Panc1 (cell line): Measurements from ENCODE around the gene DCXR. TPM values are rescaled to one million over a fixed set of nuclear protein-coding genes. Genes with fewer than 3 reads are reported as not detected.

ENCODE experiments used
- ATAC-seq: fragments of 200-7000 bp; cut with Tn5 transposase; 2 replicates; pipeline ENCODE4 v1.9.1; 2020; ENCODE audit warnings: mild to moderate bottlenecking, moderate library complexity
- BruUV-seq: library from RNA; stranded (reverse); fragments of 400-500 nt; replicated peaks from 2 replicates; lab custom pipeline; 2021; lab: Mats Ljungman, UMichigan
- CTCF ChIA-PET: fragments of 300-600 bp; sonication (Branson Sonifier 250); formaldehyde crosslinking; loops from one replicate; lab custom pipeline; 2022; ENCODE audit warnings: antibody characterized with exemption; lab: Charles Lee
- POLR2A ChIA-PET: fragments of 300-600 bp; sonication (Branson Sonifier 250); formaldehyde crosslinking; loops from one replicate; lab custom pipeline; 2022; ENCODE audit warnings: antibody characterized with exemption; lab: Charles Lee
- DNase-seq: peaks from one replicate; pipeline ENCODE4 v3.0.0-alpha.2; 2010; ENCODE audit warnings: low read depth, low spot score
- H3K27ac ChIP-seq: 2 replicates; pipeline ENCODE4 v1.5.1; 2011; ENCODE audit warnings: mild to moderate bottlenecking, low read length, inconsistent platforms
- H3K27me3 ChIP-seq: fragments of 200-500 bp; sonication (Bioruptor generic); 2 replicates; pipeline ENCODE4 v1.6.0; 2014; ENCODE audit warnings: low read length, inconsistent platforms; ENCODE audit not compliant: control insufficient read depth, insufficient read depth
- H3K36me3 ChIP-seq: fragments of 200-500 bp; sonication (Bioruptor generic); 2 replicates; pipeline ENCODE4 v1.5.1; 2014; ENCODE audit warnings: inconsistent platforms, mild to moderate bottlenecking, low read length, moderate library complexity; ENCODE audit not compliant: control insufficient read depth, insufficient read depth
- H3K4me1 ChIP-seq: 2 replicates; pipeline ENCODE4 v1.5.1; 2011; ENCODE audit warnings: inconsistent platforms, mild to moderate bottlenecking, low read length, moderate library complexity; ENCODE audit not compliant: control insufficient read depth, insufficient read depth
- H3K4me3 ChIP-seq, 2 experiments: 2 replicates each; pipeline ENCODE4 v1.5.1; 2011 to 2012; ENCODE audit warnings: low read depth in 2 of 2, low read length in 2 of 2, mild to moderate bottlenecking in 2 of 2, inconsistent platforms in 1 of 2, moderate library complexity in 1 of 2
- H3K9me3 ChIP-seq: fragments of 200-500 bp; sonication (Bioruptor generic); 2 replicates; pipeline ENCODE4 v1.5.1; 2014; ENCODE audit warnings: low read depth, mild to moderate bottlenecking, inconsistent platforms, low read length, moderate library complexity; ENCODE audit not compliant: control insufficient read depth, insufficient read depth
- POLR2AphosphoS5 ChIP-seq: IDR thresholded peaks from 2 replicates; pipeline ENCODE4 v1.6.1; 2012; ENCODE audit warnings: mild to moderate bottlenecking, low read depth, low read length, moderate library complexity
- SIN3A ChIP-seq: IDR thresholded peaks from 2 replicates; pipeline ENCODE4 v1.6.1; 2012; ENCODE audit warnings: low read depth, mild to moderate bottlenecking, low read length, moderate library complexity, borderline replicate concordance; ENCODE audit not compliant: insufficient read depth
- TCF7L2 ChIP-seq: IDR thresholded peaks from 2 replicates; pipeline ENCODE4 v1.6.1; 2011; ENCODE audit warnings: mild to moderate bottlenecking, low read depth, low read length, inconsistent platforms
- in situ Hi-C: cut with HindIII; loops from 2 replicates; pipeline ENCODE4 v1.10.0; 2016; ENCODE audit warnings: low sequenced_read_pairs, low pct_unique_long_range_greater_than_20kb
- intact Hi-C: fragments of 100-400 bp; cut with micrococcal nuclease; formaldehyde crosslinking; loops from one replicate; pipeline ENCODE4 v1.10.0; 2022; ENCODE audit not compliant: unreplicated experiment
- total RNA-seq: library from RNA; stranded (reverse); gene quantifications from one replicate; pipeline ENCODE4 v1.2.1, GENCODE V29; 2021; ENCODE audit not compliant: unreplicated experiment
- TF ChIP-seq, protein P1 (sequence below), 2 experiments: IDR thresholded peaks; 2 replicates each; pipeline ENCODE4 v1.6.1; 2011 to 2012; ENCODE audit warnings: low read depth in 2 of 2, control low read depth in 1 of 2, low read length in 1 of 2, mild to moderate bottlenecking in 1 of 2, moderate library complexity in 1 of 2; ENCODE audit not compliant: insufficient read depth in 1 of 2
- TF ChIP-seq, protein P2 (sequence below): fragments of 450-650 bp; IDR thresholded peaks from 2 replicates; pipeline ENCODE4 v1.5.1; 2017; ENCODE audit warnings: mild to moderate bottlenecking

DCXR gene
- total RNA-seq, 1 experiment from 2014 or later = 128 TPM

DNA sequence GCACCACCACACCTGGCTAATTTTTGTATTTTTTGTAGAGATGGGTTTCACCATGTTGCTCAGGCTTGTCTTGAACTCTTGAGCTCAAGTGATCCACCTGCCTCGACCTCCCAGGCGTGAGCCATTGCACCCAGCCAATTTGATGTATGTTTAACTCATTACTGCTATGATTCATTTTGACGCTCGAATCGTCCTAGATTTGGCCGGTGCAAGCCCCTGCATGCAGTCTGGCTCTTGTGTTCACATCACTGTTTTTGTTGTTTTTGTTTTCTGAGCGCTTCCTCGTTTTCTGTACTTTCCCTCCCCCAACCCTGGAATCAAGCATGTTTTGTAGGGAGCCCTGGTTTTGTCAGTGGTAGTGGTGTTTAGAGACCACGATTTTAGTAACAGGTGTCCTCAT lies 35.9 kb upstream of the DCXR start:
- DNase-seq (no peak), ATAC-seq (no peak)
- Histone ChIP-seq H3K36me3 (no peaks in the 10 kb centered on the region; the same call in 1 of the 2 replicates), H3K27ac (no peak overlapping the region), H3K9me3 (no peaks in the 10 kb centered on the region), H3K27me3 (no peaks in the 10 kb centered on the region), H3K4me3 (no peak overlapping the region), H3K4me1 (peaks cover 17% of the 10 kb centered on the region)
- ChIA-PET CTCF (no interaction called here), POLR2A (interaction anchor here (0.6 to 0.7 kb wide), 2 partner anchors 21 to 33 kb away, joined by 4 to 21 read pairs; no protein-coding TSS in a partner anchor)
- no TSS peak for BruUV-seq
- in situ Hi-C loops = no loop called here
- intact Hi-C loops = no loop called here
- TF ChIP-seq, protein P1, sequence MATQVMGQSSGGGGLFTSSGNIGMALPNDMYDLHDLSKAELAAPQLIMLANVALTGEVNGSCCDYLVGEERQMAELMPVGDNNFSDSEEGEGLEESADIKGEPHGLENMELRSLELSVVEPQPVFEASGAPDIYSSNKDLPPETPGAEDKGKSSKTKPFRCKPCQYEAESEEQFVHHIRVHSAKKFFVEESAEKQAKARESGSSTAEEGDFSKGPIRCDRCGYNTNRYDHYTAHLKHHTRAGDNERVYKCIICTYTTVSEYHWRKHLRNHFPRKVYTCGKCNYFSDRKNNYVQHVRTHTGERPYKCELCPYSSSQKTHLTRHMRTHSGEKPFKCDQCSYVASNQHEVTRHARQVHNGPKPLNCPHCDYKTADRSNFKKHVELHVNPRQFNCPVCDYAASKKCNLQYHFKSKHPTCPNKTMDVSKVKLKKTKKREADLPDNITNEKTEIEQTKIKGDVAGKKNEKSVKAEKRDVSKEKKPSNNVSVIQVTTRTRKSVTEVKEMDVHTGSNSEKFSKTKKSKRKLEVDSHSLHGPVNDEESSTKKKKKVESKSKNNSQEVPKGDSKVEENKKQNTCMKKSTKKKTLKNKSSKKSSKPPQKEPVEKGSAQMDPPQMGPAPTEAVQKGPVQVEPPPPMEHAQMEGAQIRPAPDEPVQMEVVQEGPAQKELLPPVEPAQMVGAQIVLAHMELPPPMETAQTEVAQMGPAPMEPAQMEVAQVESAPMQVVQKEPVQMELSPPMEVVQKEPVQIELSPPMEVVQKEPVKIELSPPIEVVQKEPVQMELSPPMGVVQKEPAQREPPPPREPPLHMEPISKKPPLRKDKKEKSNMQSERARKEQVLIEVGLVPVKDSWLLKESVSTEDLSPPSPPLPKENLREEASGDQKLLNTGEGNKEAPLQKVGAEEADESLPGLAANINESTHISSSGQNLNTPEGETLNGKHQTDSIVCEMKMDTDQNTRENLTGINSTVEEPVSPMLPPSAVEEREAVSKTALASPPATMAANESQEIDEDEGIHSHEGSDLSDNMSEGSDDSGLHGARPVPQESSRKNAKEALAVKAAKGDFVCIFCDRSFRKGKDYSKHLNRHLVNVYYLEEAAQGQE (IDR thresholded peaks at IDR 0.05; ENCODE audit: insufficient read depth in 1 of 2, low read depth in 2 of 2, low read length in 1 of 2) = no peak
- no peak for TF ChIP-seq POLR2AphosphoS5
- no peak for TF ChIP-seq SIN3A
- no peak for TF ChIP-seq TCF7L2
- TF ChIP-seq, protein P2, sequence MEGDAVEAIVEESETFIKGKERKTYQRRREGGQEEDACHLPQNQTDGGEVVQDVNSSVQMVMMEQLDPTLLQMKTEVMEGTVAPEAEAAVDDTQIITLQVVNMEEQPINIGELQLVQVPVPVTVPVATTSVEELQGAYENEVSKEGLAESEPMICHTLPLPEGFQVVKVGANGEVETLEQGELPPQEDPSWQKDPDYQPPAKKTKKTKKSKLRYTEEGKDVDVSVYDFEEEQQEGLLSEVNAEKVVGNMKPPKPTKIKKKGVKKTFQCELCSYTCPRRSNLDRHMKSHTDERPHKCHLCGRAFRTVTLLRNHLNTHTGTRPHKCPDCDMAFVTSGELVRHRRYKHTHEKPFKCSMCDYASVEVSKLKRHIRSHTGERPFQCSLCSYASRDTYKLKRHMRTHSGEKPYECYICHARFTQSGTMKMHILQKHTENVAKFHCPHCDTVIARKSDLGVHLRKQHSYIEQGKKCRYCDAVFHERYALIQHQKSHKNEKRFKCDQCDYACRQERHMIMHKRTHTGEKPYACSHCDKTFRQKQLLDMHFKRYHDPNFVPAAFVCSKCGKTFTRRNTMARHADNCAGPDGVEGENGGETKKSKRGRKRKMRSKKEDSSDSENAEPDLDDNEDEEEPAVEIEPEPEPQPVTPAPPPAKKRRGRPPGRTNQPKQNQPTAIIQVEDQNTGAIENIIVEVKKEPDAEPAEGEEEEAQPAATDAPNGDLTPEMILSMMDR = no peak

DNA sequence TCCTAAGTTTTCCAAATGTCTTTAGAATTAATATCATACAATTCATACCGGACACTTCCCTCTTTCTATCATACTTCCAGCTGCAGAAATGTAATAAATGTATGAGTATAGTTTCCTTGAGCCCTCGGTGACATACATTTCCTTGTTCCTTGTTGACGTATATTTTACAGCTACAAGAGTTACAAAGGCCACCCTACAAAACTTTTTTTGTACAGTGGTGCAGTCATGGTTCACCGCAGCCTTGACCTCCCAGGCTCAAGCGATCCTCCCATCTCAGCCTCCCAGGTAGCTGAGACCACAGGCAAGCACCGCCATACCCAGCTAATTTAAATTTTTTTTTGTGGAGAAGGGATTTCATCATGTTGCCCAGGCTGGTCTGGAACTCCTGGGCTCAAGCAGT lies 35.3 kb upstream of the DCXR start:
- H3K27ac ChIP-seq = no peak overlapping the region
- DNase-seq (no peak), ATAC-seq (no peak)
- in situ Hi-C loops = no loop called here
- ChIA-PET POLR2A (interaction anchor here (0.6 kb wide), 1 partner anchor 32 kb away, joined by 21 read pairs; no protein-coding TSS in a partner anchor), CTCF (interaction anchor here (0.7 kb wide), 1 partner anchor 31 kb away, joined by 3 read pairs; no protein-coding TSS in a partner anchor)
- H3K4me1 ChIP-seq = peaks cover 11% of the 10 kb centered on the region
- intact Hi-C loops = no loop called here
- TF ChIP-seq SIN3A = no peak
- TF ChIP-seq, protein P2 = no peak
- no peak for TF ChIP-seq POLR2AphosphoS5
- no peak for TF ChIP-seq TCF7L2
- TF ChIP-seq, protein P1 (IDR thresholded peaks at IDR 0.05; ENCODE audit: insufficient read depth in 1 of 2, low read depth in 2 of 2, low read length in 1 of 2) = no peak
- H3K27me3 ChIP-seq = no peaks in the 10 kb centered on the region
- no peaks in the 10 kb centered on the region for H3K36me3 ChIP-seq
- H3K9me3 ChIP-seq = no peaks in the 10 kb centered on the region
- no peak overlapping the region for H3K4me3 ChIP-seq
- no TSS peak for BruUV-seq
